ENCODE measurements around the gene HLA-DMA. TPM values are rescaled to one million over a fixed set of nuclear protein-coding genes. Genes with fewer than 3 reads are reported as not detected.

The HLA-DMA gene
- total and polyA plus RNA-seq, 2 of the 8 experiments (the other 6 are each of a cell fraction or from before 2014, with no cell fraction given), result 13.3 to 23.1 TPM

DNA sequence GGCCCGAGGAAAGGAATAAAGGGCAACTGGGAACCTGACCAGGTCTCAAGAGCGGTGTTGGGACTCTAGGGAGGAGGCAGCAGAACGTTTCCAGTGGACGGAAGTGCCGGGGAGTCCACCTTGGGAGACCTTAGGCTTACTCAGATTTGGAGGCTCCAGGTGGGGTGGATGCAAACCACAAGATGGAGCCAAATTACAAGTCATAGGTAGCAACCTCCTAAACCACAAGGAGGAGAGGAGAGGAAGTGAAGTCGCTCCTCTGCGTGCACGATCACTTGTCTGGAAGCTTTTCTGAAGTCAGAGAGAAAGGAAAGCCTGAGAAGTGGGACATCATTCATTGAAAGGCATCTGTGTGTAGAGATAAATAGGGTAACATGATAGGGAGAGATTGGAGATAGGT lies 47.2 kb upstream of the HLA-DMA start:
- no peak overlapping the region for H2BK15ac ChIP-seq (ENCODE audit: low read length)
- no peak overlapping the region for H3K23ac ChIP-seq (ENCODE audit: insufficient read length)
- no peaks in the 10 kb centered on the region for H3K79me2 ChIP-seq (ENCODE audit: control insufficient read depth in 1 of 2, insufficient read depth in 2 of 2, low read length in 2 of 2)
- no peak overlapping the region for H2AFZ ChIP-seq (ENCODE audit: low read length)
- no peak overlapping the region for H3K56ac ChIP-seq (replicated peaks; ENCODE audit: insufficient read length, low read depth, low read length)
- H2BK120ac ChIP-seq (replicated peaks; ENCODE audit: low read depth, low read length), result no peak overlapping the region
- no peak overlapping the region for H3K27ac ChIP-seq (ENCODE audit: low read depth, low read length)
- H3K4me3 ChIP-seq (ENCODE audit: extremely low read depth in 1 of 4, insufficient read depth in 2 of 4, low read depth in 3 of 4, low read length in 4 of 4), result no peak overlapping the region
- H4K8ac ChIP-seq (ENCODE audit: extremely low read depth, insufficient read depth, low read length), result no peak overlapping the region
- no peak overlapping the region for H3K4ac ChIP-seq (replicated peaks; ENCODE audit: insufficient read length, low read depth, low read length)
- no peak overlapping the region for H4K5ac ChIP-seq (ENCODE audit: insufficient read length, low read depth, low read length)
- no peak overlapping the region for H2AK5ac ChIP-seq (ENCODE audit: low read depth, low read length)
- POLR2A ChIA-PET (ENCODE audit: partially characterized antibody), result interaction anchor here (0.7 to 2.0 kb wide), 8 partner anchors 10 to 84 kb away, joined by 3 to 6 read pairs (median 4); no protein-coding TSS in a partner anchor
- 43% methylated on average over 8 of the region's 8 CpGs; no CpG with 5 or more reads in 1 of the 2 experiments for WGBS, 2 experiments (ENCODE audit: extremely low coverage in 1 of 2, insufficient coverage in 1 of 2, insufficient read length in 1 of 2, insufficient replicate concordance in 2 of 2, low coverage in 1 of 2, low lambda C conversion rate in 2 of 2, missing lambda C conversion rate in 1 of 2)
- no peak overlapping the region for H4K91ac ChIP-seq (replicated peaks; ENCODE audit: insufficient read length, low read length)
- no peak overlapping the region for H2BK5ac ChIP-seq (ENCODE audit: low read depth, low read length)
- H3K9me3 ChIP-seq (ENCODE audit: insufficient read depth in 2 of 2, low read depth in 1 of 2, low read length in 1 of 2), result no peaks in the 10 kb centered on the region
- H3K9ac ChIP-seq (replicated peaks in 1 of 4; ENCODE audit: extremely low read depth in 1 of 4, low read depth in 3 of 4, low read length in 3 of 4), result no peak overlapping the region
- H4K20me1 ChIP-seq (replicated peaks in 1 of 2; ENCODE audit: control insufficient read depth in 1 of 2, insufficient read depth in 2 of 2, low read length in 2 of 2), result no peaks in the 10 kb centered on the region
- CTCF ChIA-PET (ENCODE audit: partially characterized antibody), result interaction anchor here (0.7 to 5.2 kb wide), 42 partner anchors 10 to 248 kb away, joined by 3 to 45 read pairs (median 5); partner anchors contain the start of genes HLA-DOA, HLA-DPA1 and HSD17B8
- no peak overlapping the region for H2BK20ac ChIP-seq (ENCODE audit: low read length)
- peaks cover 0 to 2% (median 0%) of the 10 kb centered on the region in 4 experiments; a peak in 2 of 7 replicates for H3K27me3 ChIP-seq (replicated peaks in 1 of 4; ENCODE audit: control insufficient read depth in 3 of 4, extremely low read depth in 1 of 4, insufficient read depth in 3 of 4, low read length in 3 of 4)
- no peaks in the 10 kb centered on the region for H3K36me3 ChIP-seq (ENCODE audit: control insufficient read depth in 2 of 4, insufficient read depth in 4 of 4, low read length in 3 of 4)
- H2BK12ac ChIP-seq (ENCODE audit: low read depth, low read length), result no peak overlapping the region
- peak overlapping the region; percentile 40; the same call in 1 of the 2 replicates for H3K18ac ChIP-seq (ENCODE audit: extremely low read depth, low read length)
- DNase-seq (ENCODE audit: low read depth in 1 of 2, low spot score in 2 of 2) (peak in 1 of 2 experiments; percentile 41), FAIRE-seq (peak; percentile 99)
- no peak overlapping the region for H3K14ac ChIP-seq (ENCODE audit: insufficient read length)
- no peak overlapping the region; a peak in 1 of 4 replicates for H3K4me2 ChIP-seq (ENCODE audit: insufficient read depth in 1 of 2, low read depth in 2 of 2, low read length in 2 of 2)
- H3K4me1 ChIP-seq (replicated peaks in 1 of 4; ENCODE audit: control insufficient read depth in 3 of 4, insufficient read depth in 4 of 4, low read length in 3 of 4), result no peaks in the 10 kb centered on the region
- H3K79me1 ChIP-seq (ENCODE audit: low read depth, low read length), result no peaks in the 10 kb centered on the region
- H3K23me2 ChIP-seq (ENCODE audit: low read depth, low read length), result no peaks in the 10 kb centered on the region
- TF ChIP-seq, protein P1, sequence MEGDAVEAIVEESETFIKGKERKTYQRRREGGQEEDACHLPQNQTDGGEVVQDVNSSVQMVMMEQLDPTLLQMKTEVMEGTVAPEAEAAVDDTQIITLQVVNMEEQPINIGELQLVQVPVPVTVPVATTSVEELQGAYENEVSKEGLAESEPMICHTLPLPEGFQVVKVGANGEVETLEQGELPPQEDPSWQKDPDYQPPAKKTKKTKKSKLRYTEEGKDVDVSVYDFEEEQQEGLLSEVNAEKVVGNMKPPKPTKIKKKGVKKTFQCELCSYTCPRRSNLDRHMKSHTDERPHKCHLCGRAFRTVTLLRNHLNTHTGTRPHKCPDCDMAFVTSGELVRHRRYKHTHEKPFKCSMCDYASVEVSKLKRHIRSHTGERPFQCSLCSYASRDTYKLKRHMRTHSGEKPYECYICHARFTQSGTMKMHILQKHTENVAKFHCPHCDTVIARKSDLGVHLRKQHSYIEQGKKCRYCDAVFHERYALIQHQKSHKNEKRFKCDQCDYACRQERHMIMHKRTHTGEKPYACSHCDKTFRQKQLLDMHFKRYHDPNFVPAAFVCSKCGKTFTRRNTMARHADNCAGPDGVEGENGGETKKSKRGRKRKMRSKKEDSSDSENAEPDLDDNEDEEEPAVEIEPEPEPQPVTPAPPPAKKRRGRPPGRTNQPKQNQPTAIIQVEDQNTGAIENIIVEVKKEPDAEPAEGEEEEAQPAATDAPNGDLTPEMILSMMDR (IDR thresholded peaks at IDR 0.05; ENCODE audit: control extremely low read depth in 1 of 3, insufficient read depth in 1 of 3, low read depth in 1 of 3, low read length in 3 of 3), result peak; percentile 46 to 93 (median 91)
- peak; percentile 56; the same call in 1 of the 2 replicates for TF ChIP-seq RFX5 (IDR thresholded peaks at IDR 0.05; ENCODE audit: borderline replicate concordance, low read depth, low read length)
- TF ChIP-seq RAD21 (IDR thresholded peaks at IDR 0.05 in 1 of 2, conservative IDR thresholded peaks at IDR 0.05 in 1 of 2; ENCODE audit: low read depth in 2 of 2, low read length in 2 of 2), result peak; percentile 96 to 97
- TF ChIP-seq EZH2 (IDR thresholded peaks at IDR 0.05; ENCODE audit: low read depth, low read length, severe bottlenecking), result no peak
- no peak for TF ChIP-seq JUND (IDR thresholded peaks at IDR 0.05; ENCODE audit: low read length)
- TF ChIP-seq TBP (IDR thresholded peaks at IDR 0.05; ENCODE audit: low read depth, low read length), result no peak
- TF ChIP-seq FOSL1 (IDR thresholded peaks at IDR 0.05; ENCODE audit: insufficient read depth, low read depth, low read length), result no peak
- 0 out of 2 replicates have a peak, but pooled peaks have one; percentile 27 for TF ChIP-seq YY1 (IDR thresholded peaks at IDR 0.05; ENCODE audit: low read depth, low read length)

Data from H1 (cell line).